ENCODE measurements around the gene ADGRV1. TPM values are rescaled to one million over a fixed set of nuclear protein-coding genes. Genes with fewer than 3 reads are reported as not detected.
"Not testable (repeated sequence)": the region's sequence is repeated elsewhere in the genome, so short reads cannot be mapped to it uniquely, and the experiment has no call there.

Gene ADGRV1
- total RNA-seq, 2 donors from 2014 or later: 1.4 TPM; not detected in 1

DNA sequence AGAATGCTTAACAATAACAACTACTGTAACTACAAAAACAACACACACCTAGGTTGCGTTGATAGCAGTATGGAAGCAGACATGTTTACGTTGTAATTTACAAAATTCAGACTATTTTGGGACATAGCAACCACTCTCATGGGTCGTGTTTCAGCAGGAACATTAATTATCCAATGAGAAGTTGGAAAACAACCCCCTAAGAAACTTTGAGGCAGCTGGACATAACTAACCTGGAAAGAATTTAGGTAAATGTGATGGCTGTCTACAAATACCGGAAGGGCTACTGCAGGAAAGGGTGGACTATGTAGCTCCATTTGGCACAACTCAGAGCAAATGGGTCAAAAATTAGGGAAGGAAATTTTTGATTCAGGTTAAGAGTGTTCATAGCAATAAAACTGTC, 409.3 kb downstream of the ADGRV1 start:
- ATAC-seq (ENCODE audit: insufficient number of reproducible peaks, low FRiP score, low read depth) (no peak), DNase-seq (ENCODE audit: low spot score) (no peak)
- Histone ChIP-seq H3K4me3 (no peak overlapping the region), H3K27ac (no peak overlapping the region), H3K27me3 (replicated peaks; ENCODE audit: insufficient read depth) (no peaks in the 10 kb centered on the region), H3K4me1 (ENCODE audit: control insufficient read depth in 1 of 2, low read depth in 2 of 2) (no peaks in the 10 kb centered on the region), H3K9me3 (no peaks in the 10 kb centered on the region), H3K36me3 (no peaks in the 10 kb centered on the region)
- TF ChIP-seq, protein P1, sequence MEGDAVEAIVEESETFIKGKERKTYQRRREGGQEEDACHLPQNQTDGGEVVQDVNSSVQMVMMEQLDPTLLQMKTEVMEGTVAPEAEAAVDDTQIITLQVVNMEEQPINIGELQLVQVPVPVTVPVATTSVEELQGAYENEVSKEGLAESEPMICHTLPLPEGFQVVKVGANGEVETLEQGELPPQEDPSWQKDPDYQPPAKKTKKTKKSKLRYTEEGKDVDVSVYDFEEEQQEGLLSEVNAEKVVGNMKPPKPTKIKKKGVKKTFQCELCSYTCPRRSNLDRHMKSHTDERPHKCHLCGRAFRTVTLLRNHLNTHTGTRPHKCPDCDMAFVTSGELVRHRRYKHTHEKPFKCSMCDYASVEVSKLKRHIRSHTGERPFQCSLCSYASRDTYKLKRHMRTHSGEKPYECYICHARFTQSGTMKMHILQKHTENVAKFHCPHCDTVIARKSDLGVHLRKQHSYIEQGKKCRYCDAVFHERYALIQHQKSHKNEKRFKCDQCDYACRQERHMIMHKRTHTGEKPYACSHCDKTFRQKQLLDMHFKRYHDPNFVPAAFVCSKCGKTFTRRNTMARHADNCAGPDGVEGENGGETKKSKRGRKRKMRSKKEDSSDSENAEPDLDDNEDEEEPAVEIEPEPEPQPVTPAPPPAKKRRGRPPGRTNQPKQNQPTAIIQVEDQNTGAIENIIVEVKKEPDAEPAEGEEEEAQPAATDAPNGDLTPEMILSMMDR (IDR thresholded peaks at IDR 0.05): no peak

DNA sequence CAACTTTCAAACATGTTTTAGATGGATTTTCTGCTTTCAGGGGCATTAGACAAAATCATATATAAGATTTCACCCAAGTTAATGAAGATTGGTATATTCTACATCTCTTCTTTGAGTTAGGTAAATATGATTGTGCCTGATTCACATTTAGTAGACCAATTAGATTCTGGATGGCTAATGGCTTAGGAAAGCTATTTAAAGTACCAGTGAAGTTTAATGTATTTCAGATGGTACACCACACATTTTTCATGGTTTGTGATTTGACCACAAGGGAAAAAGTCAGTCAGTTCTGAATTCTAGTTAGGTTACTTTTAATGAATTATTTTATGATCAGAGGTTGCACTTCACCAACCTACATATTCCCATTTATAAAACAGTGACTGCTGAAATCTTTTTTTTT, 409.7 kb downstream of the ADGRV1 start:
- no peak overlapping the region for H3K4me3 ChIP-seq
- H3K4me1 ChIP-seq (ENCODE audit: control insufficient read depth in 1 of 2, low read depth in 2 of 2): no peaks in the 10 kb centered on the region
- H3K36me3 ChIP-seq: no peaks in the 10 kb centered on the region
- H3K9me3 ChIP-seq: no peaks in the 10 kb centered on the region
- TF ChIP-seq, protein P1 (IDR thresholded peaks at IDR 0.05): no peak
- DNase-seq (ENCODE audit: low spot score): no peak
- no peak overlapping the region for H3K27ac ChIP-seq
- no peak for ATAC-seq (ENCODE audit: insufficient number of reproducible peaks, low FRiP score, low read depth)
- H3K27me3 ChIP-seq (replicated peaks; ENCODE audit: insufficient read depth): no peaks in the 10 kb centered on the region

DNA sequence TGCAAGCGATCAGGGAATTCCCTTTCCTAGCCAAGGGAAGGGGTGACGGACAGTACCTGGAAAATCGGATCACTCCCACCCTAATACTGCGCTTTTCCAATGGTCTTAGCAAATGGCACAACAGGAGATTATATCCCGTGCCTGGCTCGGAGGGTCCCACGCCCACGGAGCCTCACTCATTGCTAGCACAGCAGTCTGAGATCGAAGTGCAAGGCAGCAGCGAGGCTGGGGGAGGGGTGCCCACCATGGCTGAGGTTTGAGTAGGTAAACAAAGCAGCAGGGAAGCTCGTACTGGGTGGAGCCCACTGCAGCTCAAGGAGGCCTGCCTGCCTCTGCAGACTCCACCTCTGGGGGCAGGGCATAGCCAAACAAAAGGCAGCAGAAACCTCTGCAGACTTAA, 411.3 kb downstream of the ADGRV1 start:
- DNase-seq (ENCODE audit: low spot score); H3K27me3 ChIP-seq (replicated peaks; ENCODE audit: insufficient read depth); H3K4me3 ChIP-seq; ATAC-seq (ENCODE audit: insufficient number of reproducible peaks, low FRiP score, low read depth); H3K4me1 ChIP-seq (ENCODE audit: control insufficient read depth in 1 of 2, low read depth in 2 of 2); H3K27ac ChIP-seq; H3K36me3 ChIP-seq; H3K9me3 ChIP-seq: not testable (repeated sequence)

GRCh38 chr5:90981177-90981576, 422.6 kb downstream of the ADGRV1 start:
- no peaks in the 10 kb centered on the region for H3K27me3 ChIP-seq (replicated peaks; ENCODE audit: insufficient read depth)
- no peak overlapping the region for H3K4me3 ChIP-seq
- TF ChIP-seq, protein P1 (IDR thresholded peaks at IDR 0.05): no peak
- no peaks in the 10 kb centered on the region for H3K9me3 ChIP-seq
- H3K27ac ChIP-seq: no peak overlapping the region
- no peaks in the 10 kb centered on the region for H3K4me1 ChIP-seq (ENCODE audit: control insufficient read depth in 1 of 2, low read depth in 2 of 2)
- no peaks in the 10 kb centered on the region for H3K36me3 ChIP-seq
- ATAC-seq (ENCODE audit: insufficient number of reproducible peaks, low FRiP score, low read depth) (no peak), DNase-seq (ENCODE audit: low spot score) (no peak)

DNA sequence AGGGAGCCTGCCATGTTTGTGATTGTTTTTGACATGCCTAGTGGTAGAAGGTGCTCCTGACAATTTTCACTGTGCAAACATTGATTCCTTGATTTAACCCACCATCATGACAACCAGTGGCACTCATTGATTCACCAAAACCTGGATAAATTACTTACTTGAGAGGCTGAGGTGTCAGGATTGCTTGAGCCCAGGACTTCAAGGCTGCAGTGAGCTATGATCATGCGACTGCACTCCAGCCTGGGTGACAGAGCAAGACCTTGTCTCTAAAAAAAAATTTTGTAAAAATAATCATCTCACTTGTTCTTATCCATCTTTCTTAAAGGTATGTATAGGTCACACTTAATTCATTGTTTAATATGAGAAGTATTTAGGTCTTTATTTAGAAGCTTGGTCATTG, 423.2 kb downstream of the ADGRV1 start:
- DNase-seq (ENCODE audit: low spot score) (no peak), ATAC-seq (ENCODE audit: insufficient number of reproducible peaks, low FRiP score, low read depth) (no peak)
- H3K27ac ChIP-seq: no peak overlapping the region
- H3K9me3 ChIP-seq: no peaks in the 10 kb centered on the region
- no peaks in the 10 kb centered on the region for H3K36me3 ChIP-seq
- no peak overlapping the region for H3K4me3 ChIP-seq
- TF ChIP-seq, protein P1 (IDR thresholded peaks at IDR 0.05): no peak
- no peaks in the 10 kb centered on the region for H3K4me1 ChIP-seq (ENCODE audit: control insufficient read depth in 1 of 2, low read depth in 2 of 2)
- no peaks in the 10 kb centered on the region for H3K27me3 ChIP-seq (replicated peaks; ENCODE audit: insufficient read depth)

DNA sequence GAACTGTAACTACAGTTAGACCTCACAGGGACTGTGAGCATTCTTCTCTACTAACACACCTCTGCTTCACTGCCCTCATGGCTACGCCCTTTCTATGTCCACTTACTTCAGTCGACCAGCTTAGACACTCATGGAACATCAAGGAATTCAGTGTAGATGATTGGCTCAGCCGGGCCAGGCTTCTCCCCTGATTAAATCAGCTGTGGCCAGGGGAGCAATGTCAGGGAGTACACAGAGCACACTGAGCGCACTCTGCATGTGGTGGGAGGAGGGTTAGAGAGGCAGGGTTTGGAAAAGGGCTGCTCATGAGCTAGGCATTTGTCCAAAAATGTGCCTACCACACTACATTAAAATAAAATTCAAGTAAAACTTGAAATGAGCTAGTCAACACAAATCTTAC, 424.0 kb downstream of the ADGRV1 start:
- DNase-seq (ENCODE audit: low spot score) (no peak), ATAC-seq (ENCODE audit: insufficient number of reproducible peaks, low FRiP score, low read depth) (no peak)
- Histone ChIP-seq H3K36me3 (no peaks in the 10 kb centered on the region), H3K4me1 (ENCODE audit: control insufficient read depth in 1 of 2, low read depth in 2 of 2) (no peaks in the 10 kb centered on the region), H3K27me3 (replicated peaks; ENCODE audit: insufficient read depth) (no peaks in the 10 kb centered on the region), H3K4me3 (no peak overlapping the region), H3K9me3 (no peaks in the 10 kb centered on the region), H3K27ac (no peak overlapping the region)
- TF ChIP-seq, protein P1 (IDR thresholded peaks at IDR 0.05): no peak
